Right ventricle myocardium inferior (tissue), 1 donor: Measurements from ENCODE around the gene ABCF3. TPM values are rescaled to one million over a fixed set of nuclear protein-coding genes. Genes with fewer than 3 reads are reported as not detected.
A peak's percentile ranks its signal among the peaks of the same experiment; 100 is the strongest.

Experiments used
- ATAC-seq: fragments of 200-7000 bp; cut with Tn5 transposase; one replicate; pipeline ENCODE4 v1.9.1; 2020; ENCODE audit warnings: mild to moderate bottlenecking, moderate library complexity
- DNase-seq: peaks from one replicate; pipeline ENCODE4 v3.0.0; 2021; ENCODE audit errors: missing footprints
- intact Hi-C: fragments of 100-400 bp; cut with DNase I; formaldehyde crosslinking; loops from one replicate; pipeline ENCODE4 v1.11.0; 2022
- total RNA-seq: library from RNA; stranded (reverse); fragmentation: NEBNext Ultra II Directional; extraction: Animal tissue kit (Norgen Biotek cat#: 25700); gene quantifications from one replicate; pipeline ENCODE4 v1.2.1, GENCODE V29; 2021
- donor health status: DM: no; HTN: yes; CAD: no; lungs with severe emphysema.

ABCF3 gene
- total RNA-seq, 1 donor from 2014 or later, result 68.2 TPM

DNA sequence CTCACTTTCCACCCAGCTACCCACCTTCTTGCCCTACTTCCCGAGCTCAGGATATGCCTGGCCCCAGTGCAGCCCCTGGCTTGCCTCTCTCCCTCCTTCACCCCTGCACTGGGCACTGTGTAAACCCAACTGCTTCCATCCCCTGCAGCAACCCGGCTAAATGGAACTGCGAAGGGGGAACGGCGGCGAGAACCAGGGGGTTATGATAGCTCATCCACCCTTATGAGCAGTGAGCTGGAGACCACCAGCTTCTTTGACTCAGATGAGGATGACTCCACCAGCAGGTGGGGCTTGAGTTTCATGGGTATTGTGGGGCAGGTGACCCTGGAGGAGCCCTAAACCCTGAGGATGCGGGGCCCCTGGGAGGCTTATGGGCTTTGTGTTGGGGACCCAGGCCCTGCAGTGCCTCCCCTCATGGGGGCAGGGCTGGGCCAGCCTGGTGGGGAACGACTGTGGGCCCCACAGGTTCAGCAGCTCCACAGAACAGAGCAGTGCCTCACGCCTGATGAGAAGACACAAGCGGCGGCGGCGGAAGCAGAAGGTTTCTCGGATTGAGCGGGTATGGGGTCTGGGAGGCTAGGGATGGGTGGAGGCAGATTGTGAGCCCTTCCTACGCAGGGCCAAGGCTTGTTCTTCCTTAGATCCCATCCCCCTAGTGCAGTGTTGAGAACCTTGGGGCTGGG is 21.2 kb upstream of the ABCF3 start:
- intact Hi-C loops, result no loop called here
- no peak for ATAC-seq
- no peak for DNase-seq

DNA sequence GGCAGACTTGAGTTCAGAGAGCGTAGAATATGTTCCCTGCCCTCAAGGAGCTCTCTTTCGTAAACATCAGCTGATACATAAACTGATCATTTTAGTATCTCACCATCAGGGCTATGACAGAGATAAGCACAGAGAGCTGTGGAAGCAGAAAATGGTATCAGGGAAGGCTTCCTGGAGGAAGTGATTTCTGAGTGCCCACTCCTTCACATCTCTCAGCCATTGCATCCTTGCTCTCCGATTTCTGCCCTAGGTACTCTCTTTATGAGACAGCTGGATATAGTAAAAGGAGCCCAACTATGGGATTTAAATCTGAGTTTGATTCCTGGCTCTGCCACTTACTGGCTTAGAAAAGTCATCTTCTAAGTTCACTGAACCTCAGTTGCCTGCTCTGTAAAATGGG is 20.5 kb upstream of the ABCF3 start:
- intact Hi-C loops, result no loop called here
- no peak for DNase-seq
- no peak for ATAC-seq

DNA sequence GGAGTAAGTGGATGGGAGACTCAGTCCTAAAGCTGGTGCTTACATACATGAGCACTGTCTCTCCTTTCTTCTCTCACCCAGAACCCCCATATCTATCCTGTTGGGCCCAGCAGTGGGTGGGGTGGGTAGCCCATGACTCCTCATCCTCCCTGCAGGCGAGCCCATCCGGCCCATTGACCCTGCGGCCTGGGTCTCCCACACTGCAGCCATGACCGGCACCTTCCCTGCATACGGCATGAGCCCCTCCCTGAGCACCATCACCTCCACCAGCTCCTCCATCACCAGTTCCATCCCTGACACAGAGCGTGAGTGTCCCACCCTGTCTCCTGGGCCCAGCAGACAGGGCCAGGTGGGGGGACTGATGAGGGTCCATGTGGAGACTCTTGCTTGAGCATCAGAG is 19.3 kb upstream of the ABCF3 start:
- intact Hi-C loops, result no loop called here
- no peak for ATAC-seq
- no peak for DNase-seq

- DNase-seq (no peak), ATAC-seq (no peak)
- intact Hi-C loops, result no loop called here
These were observed 18.2 kb upstream of the ABCF3 start for GRCh38 chr3:184167786-184168185.

- intact Hi-C loops, result no loop called here
- DNase-seq (no peak), ATAC-seq (no peak)
These were observed 17.5 kb upstream of the ABCF3 start for GRCh38 chr3:184168363-184169120.

GRCh38 chr3:184169896-184170875 is 15.8 kb upstream of the ABCF3 start:
- intact Hi-C loops, result no loop called here
- no peak for ATAC-seq
- DNase-seq, result no peak

DNA sequence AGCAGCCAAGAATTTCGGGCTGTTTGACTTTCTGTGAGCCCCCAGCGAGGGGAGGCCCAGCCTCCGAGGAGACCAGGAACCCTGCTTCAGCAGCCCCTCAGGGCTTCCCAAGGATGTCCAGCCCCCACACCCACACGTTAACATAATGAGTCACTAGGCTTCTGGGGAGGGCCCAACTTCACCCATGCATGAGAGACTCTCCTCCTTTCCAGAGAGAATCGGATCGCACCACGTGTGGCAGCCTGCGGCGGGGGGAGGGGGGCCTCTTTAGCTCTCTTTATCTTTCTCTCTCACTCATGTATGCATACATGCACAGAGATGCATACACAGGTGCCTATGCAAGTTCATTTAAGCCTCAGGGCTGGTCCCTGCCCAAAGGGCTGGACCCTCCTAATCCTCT is 14.4 kb upstream of the ABCF3 start:
- ATAC-seq, result no peak
- intact Hi-C loops, result no loop called here
- DNase-seq, result no peak

DNA sequence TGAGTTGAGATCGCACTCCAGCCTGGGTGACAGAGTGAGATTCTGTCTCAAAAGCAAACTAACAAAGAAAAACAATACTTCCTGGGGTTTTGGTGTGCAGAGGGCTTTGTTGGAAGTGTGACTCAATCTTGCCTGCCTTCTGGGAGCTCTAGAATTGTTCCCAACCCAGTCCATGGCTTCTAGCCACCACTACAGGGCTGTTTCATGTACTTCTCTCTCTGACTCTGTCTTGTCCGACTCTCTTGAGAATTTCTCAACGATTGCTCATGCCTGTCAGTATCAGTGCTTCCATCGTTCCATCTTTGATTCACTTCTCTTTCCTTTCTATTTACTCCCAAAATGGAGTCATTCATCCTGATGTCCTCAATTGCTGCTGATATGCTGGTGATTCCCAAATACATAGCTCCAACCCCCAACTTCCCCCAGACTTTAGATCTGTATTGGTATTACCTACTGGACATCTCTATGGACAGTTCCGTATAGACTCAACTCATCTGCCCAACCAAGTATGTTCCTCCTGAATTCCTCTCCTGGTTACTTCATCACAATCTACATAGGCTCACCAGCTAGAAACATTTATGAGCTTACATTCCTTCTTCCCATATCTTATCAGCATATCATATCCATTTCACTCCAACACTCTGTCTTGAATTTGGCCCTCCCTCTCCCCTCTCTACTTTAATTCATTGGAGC is 13.2 kb upstream of the ABCF3 start:
- ATAC-seq, result no peak
- intact Hi-C loops, result no loop called here
- DNase-seq, result no peak

- intact Hi-C loops, result no loop called here
These were observed 12.7 kb upstream of the ABCF3 start for GRCh38 chr3:184173374-184173722.

GRCh38 chr3:184174284-184174645 is 11.7 kb upstream of the ABCF3 start:
- DNase-seq, result no peak
- intact Hi-C loops, result loop anchor here (2.0 kb wide), 2 partner anchors 19 to 39 kb away; partner anchors contain the start of genes DVL3 and EIF2B5
- ATAC-seq, result no peak

More at GRCh38 chr3:184173374-184173722, 12.7 kb upstream of the ABCF3 start:
- DNase-seq, result no peak
- no peak for ATAC-seq

DNA sequence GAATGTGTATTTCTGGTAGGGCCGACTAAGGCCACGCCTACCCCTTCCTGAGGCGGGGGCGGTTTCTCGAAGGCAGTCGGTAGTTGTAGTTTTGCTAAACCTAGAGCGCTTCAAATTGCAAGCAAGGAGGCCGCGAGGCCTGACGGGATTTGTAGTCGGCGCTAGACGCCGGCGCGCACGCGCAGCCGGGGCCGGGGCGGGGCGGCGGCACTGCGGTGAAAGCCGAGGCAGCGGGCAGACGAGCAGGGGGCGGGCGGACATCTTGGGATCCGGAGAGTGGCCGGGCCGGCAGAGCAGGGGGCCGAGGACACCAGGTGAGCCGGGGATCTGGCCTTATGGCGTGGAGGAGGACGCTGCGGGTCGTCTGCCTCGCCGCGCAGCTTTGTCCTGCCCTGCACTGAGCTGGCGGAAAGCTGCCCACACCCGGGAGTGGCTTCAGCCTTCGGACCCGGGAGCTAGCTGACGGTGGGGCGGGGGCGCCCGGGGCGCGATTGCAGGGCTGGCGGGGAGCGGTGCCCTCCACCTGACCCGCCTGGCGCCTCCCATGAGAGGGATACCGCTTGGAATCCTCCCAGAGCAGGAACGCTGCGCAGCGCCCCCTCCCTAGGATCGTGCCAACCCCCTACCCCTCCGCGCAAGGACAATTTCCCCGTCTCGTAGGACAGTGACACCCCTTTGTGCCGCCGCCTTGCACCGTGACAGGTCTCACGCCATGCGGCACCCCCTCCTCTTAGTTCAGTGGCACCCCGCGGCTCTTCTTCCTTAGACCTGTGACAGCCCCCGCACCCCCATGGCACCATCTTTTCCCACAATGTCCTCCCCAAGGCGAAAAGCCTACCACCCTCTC is 11.1 kb upstream of the ABCF3 start, which contains the start of gene AP2M1:
TSS of gene AP2M1 (plus strand) at position 210 of the 847 bp plus-strand sequence. CDS start 2,139 bp downstream, outside the sequence.
- DNase-seq, result peak; percentile 99
- ATAC-seq, result peak; percentile 95
- intact Hi-C loops, result loop anchor here (2.0 kb wide), 2 partner anchors 20 to 40 kb away; partner anchors contain the start of genes DVL3 and EIF2B5

DNA sequence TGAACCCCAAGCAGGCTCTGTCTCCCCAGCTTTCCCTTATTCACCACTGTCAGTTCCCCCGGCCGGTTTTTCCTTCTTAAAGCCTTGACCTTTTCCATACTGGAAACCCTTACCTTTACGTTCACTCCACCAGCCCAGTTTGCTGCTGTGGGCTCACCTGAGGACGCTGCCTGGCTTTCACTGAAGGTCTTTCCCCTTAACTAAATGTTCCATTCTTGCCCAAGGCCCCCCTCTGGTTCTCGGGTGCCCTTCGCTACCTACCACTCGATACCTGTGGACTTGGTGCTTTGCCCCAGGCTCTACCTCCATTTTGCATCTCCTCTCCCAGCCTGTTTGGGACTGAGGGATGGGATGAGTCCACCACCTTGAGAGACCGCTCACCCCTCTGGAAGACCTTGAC is 10.5 kb upstream of the ABCF3 start:
- intact Hi-C loops, result loop anchor here (2.0 kb wide), 2 partner anchors 21 to 41 kb away; partner anchors contain the start of genes DVL3 and EIF2B5

DNA sequence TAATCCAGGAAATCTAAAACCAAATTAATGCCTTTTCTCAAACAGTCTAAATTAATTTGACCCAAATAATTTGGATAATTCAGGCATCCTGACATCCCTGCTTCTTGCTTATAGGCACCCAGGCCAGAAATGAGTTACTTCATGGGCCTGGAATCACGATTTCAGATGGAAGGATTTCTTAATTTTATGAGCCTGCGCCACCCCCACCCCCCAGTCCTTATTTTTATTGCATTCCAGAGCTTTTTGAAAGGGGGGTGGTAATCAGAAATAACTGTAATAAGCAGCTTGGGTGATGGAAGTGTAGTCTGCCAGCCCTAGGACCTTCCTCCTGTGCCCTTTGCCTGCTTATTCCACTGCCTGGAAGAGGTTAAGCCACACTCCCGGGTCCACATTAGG is 10.0 kb upstream of the ABCF3 start:
- ATAC-seq, result no peak
- no peak for DNase-seq
- intact Hi-C loops, result loop anchor here (1.0 to 2.0 kb wide), 3 partner anchors 9 to 41 kb away; partner anchors contain the start of genes DVL3 and EIF2B5

More for the DNA sequence above, 10.5 kb upstream of the ABCF3 start:
- ATAC-seq, result no peak
- DNase-seq, result no peak

- ATAC-seq (peak; percentile 8), DNase-seq (no peak)
- intact Hi-C loops, result loop anchor here (1.0 kb wide), 1 partner anchor 9 kb away; no protein-coding TSS in a partner anchor
These were observed 9.3 kb upstream of the ABCF3 start for GRCh38 chr3:184176377-184177330.

DNA sequence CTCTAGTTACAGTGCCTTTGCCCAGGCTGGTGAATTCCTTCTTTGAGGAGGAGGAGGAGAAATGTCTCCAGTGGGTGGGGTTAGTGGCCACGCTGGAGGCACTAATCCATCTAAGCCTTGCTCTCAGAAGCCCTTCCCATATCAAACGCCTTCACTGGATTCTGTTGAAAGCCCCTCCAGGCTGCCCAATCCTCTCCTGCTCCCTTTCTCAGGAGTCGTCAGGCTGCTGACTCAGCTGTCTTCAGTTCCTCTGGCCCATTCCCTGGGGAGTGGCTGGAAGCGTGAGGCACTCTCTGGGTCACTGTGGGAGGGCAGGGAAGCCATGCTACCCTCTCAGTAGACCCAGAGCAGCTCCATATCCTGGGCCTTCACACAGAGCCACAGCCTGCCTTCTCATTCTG is 8.7 kb upstream of the ABCF3 start:
- DNase-seq (no peak), ATAC-seq (no peak)
- intact Hi-C loops, result no loop called here

GRCh38 chr3:184177767-184178306 is 8.2 kb upstream of the ABCF3 start:
- intact Hi-C loops, result no loop called here
- DNase-seq, result no peak

More at GRCh38 chr3:184177767-184178306, 8.2 kb upstream of the ABCF3 start:
- no peak for ATAC-seq
